HepG2 (cell line): ENCODE data around the gene ABCC8. TPM values are rescaled to one million over a fixed set of nuclear protein-coding genes. Genes with fewer than 3 reads are reported as not detected.

Experiments
- ATF7-NPFF ChIP-seq: sonication (generic); formaldehyde crosslinking; IDR thresholded peaks from 2 replicates; pipeline ENCODE4 v1.8.1; 2023; ENCODE audit warnings: mild to moderate bottlenecking, low read depth, missing genetic modification reagents, moderate library complexity
- DMAP1 ChIP-seq: IDR thresholded peaks from 2 replicates; pipeline ENCODE4 v1.6.1; 2016
- NFE2 ChIP-seq: sonication (generic); formaldehyde crosslinking; IDR thresholded peaks from 2 replicates; pipeline ENCODE4 v1.4.0; 2020; ENCODE audit warnings: missing genetic modification reagents
- NR2F6 ChIP-seq, 2 experiments: IDR thresholded peaks; 2 replicates each; pipeline ENCODE4 v1.6.1; 2016; ENCODE audit warnings: antibody characterized with exemption in 1 of 2, mild to moderate bottlenecking in 1 of 2
- SOX5 ChIP-seq: IDR thresholded peaks from 2 replicates; pipeline ENCODE4 v1.6.1; 2016; ENCODE audit warnings: borderline replicate concordance
- SRSF4 ChIP-seq: fragments of 200-400 bp; formaldehyde crosslinking; IDR thresholded peaks from one replicate; pipeline ENCODE4 v1.6.1; 2018; ENCODE audit warnings: mild to moderate bottlenecking, low read depth, low read length, moderate library complexity; ENCODE audit not compliant: poor library complexity, severe bottlenecking
- ZFYVE20 ChIP-seq: sonication (generic); formaldehyde crosslinking; IDR thresholded peaks from 2 replicates; pipeline ENCODE4 v1.8.0; 2023; ENCODE audit warnings: low read depth, mild to moderate bottlenecking, moderate library complexity, missing genetic modification reagents, borderline replicate concordance
- ZNF136 ChIP-seq: sonication (generic); formaldehyde crosslinking; IDR thresholded peaks from 2 replicates; pipeline ENCODE4 v1.8.1; 2022; ENCODE audit warnings: low read depth, mild to moderate bottlenecking, moderate library complexity, missing genetic modification reagents
- ZNF143 ChIP-seq: sonication (generic); formaldehyde crosslinking; IDR thresholded peaks from 2 replicates; pipeline ENCODE4 v1.4.0; 2020; ENCODE audit warnings: missing genetic modification reagents
- ZNF234 ChIP-seq: sonication (generic); formaldehyde crosslinking; conservative IDR thresholded peaks from 2 replicates; pipeline ENCODE4 v1.5.1; 2020; ENCODE audit warnings: mild to moderate bottlenecking, missing genetic modification reagents
- ZNF264 ChIP-seq: sonication (generic); formaldehyde crosslinking; IDR thresholded peaks from 2 replicates; pipeline ENCODE4 v1.4.0; 2020; ENCODE audit warnings: missing genetic modification reagents
- ZNF547 ChIP-seq: sonication (generic); formaldehyde crosslinking; IDR thresholded peaks from 2 replicates; pipeline ENCODE4 v1.5.1; 2020; ENCODE audit warnings: mild to moderate bottlenecking, missing genetic modification reagents
- polyA plus RNA-seq, 8 experiments: library from polyadenylated mRNA; depleted of rRNA in 3 of 8; stranded (reverse) in 7 of 8; unstranded in 1 of 8; fragments of >200 nt; fragmentation: Illumina TruSeq in 4 of 8; extraction: Trizol in 4 of 8; gene quantifications; 2 replicates each; pipeline versions ENCODE4 v1.2.1 to v1.2.3, GENCODE V29; 2011 to 2016; ENCODE audit warnings: low read depth in 4 of 8, missing spikeins in 1 of 8, mixed read lengths in 1 of 8; ENCODE audit not compliant: insufficient read depth in 1 of 8
- total RNA-seq, 5 experiments: library from RNA; depleted of rRNA; stranded (reverse); fragments of >200 nt; fragmentation: Illumina TruSeq; extraction: Trizol; gene quantifications; 2 replicates each; pipeline ENCODE4 v1.2.3, GENCODE V29; 2016; ENCODE audit warnings: low read depth in 1 of 5
- TF ChIP-seq, protein P1 (sequence below), 2 experiments: fragments of 450-650 bp in 1 of 2; sonication (generic) in 1 of 2; formaldehyde crosslinking in 1 of 2; IDR thresholded peaks; 2 replicates each; pipeline versions ENCODE4 v1.6.1 to v1.8.0; 2016 to 2022; ENCODE audit warnings: antibody characterized with exemption in 1 of 2, mild to moderate bottlenecking in 1 of 2, missing genetic modification reagents in 1 of 2
- TF ChIP-seq, protein P2 (sequence below): sonication (generic); formaldehyde crosslinking; IDR thresholded peaks from 2 replicates; pipeline ENCODE4 v1.4.0; 2020; ENCODE audit warnings: mild to moderate bottlenecking, low read depth, missing genetic modification reagents
- TF ChIP-seq, protein P3 (sequence below): conservative IDR thresholded peaks from 2 replicates; pipeline ENCODE4 v1.6.1; 2018; ENCODE audit warnings: missing genetic modification reagents

Gene ABCC8
- total and polyA plus RNA-seq, 2 of the 13 experiments (the other 11 are each of a cell fraction or from before 2014, with no cell fraction given) = not detected

DNA sequence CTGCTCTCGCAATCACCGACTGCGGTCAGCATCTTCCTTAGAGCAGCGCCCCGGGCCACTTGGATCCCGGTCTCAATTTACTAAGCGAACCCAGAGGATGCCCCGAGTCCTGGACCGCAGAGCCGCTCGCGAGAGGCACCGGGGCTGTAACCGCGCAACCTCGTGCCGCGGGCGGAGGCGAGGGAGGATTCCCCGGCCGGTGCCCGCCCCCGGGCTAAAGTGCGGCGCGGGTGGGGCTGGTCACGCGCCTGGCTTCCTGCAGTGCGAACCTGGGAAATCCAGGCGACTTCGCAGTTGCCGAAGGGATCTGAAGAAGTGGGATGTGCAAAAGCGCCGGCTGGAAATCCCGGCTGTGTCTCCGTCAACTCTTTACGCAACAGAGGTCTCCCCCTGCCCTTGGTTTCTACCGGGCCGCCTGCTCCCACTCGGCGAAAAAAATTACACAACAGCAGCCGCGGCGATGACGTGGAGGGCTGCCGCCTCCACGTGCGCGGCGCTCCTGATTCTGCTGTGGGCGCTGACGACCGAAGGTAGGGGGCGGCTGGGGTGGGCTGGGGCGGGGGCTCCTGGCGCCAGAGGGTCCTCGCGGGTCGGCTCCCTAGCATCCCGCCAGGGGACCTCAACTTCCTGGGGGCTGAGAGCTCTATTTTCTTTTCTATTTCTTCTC is 125.0 kb downstream of the ABCC8 start, which contains the start of gene NCR3LG1 (continued):
- no peak for TF ChIP-seq ZFYVE20 (CRISPR knock-in tag)
- 0 out of 2 replicates have a peak, but pooled peaks have one; percentile 34 for TF ChIP-seq ZNF264
- TF ChIP-seq, protein P1, sequence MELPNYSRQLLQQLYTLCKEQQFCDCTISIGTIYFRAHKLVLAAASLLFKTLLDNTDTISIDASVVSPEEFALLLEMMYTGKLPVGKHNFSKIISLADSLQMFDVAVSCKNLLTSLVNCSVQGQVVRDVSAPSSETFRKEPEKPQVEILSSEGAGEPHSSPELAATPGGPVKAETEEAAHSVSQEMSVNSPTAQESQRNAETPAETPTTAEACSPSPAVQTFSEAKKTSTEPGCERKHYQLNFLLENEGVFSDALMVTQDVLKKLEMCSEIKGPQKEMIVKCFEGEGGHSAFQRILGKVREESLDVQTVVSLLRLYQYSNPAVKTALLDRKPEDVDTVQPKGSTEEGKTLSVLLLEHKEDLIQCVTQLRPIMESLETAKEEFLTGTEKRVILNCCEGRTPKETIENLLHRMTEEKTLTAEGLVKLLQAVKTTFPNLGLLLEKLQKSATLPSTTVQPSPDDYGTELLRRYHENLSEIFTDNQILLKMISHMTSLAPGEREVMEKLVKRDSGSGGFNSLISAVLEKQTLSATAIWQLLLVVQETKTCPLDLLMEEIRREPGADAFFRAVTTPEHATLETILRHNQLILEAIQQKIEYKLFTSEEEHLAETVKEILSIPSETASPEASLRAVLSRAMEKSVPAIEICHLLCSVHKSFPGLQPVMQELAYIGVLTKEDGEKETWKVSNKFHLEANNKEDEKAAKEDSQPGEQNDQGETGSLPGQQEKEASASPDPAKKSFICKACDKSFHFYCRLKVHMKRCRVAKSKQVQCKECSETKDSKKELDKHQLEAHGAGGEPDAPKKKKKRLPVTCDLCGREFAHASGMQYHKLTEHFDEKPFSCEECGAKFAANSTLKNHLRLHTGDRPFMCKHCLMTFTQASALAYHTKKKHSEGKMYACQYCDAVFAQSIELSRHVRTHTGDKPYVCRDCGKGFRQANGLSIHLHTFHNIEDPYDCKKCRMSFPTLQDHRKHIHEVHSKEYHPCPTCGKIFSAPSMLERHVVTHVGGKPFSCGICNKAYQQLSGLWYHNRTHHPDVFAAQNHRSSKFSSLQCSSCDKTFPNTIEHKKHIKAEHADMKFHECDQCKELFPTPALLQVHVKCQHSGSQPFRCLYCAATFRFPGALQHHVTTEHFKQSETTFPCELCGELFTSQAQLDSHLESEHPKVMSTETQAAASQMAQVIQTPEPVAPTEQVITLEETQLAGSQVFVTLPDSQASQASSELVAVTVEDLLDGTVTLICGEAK (IDR thresholded peaks at IDR 0.05) = no peak
- TF ChIP-seq, protein P1 (CRISPR knock-in tag; IDR thresholded peaks at IDR 0.05) = peak; percentile 52; the same call in 1 of the 2 replicates
- no peak for TF ChIP-seq SRSF4
- TF ChIP-seq ZNF234 (CRISPR knock-in tag) = no peak
- no peak for TF ChIP-seq ZNF143 (CRISPR knock-in tag)
- TF ChIP-seq, protein P2, sequence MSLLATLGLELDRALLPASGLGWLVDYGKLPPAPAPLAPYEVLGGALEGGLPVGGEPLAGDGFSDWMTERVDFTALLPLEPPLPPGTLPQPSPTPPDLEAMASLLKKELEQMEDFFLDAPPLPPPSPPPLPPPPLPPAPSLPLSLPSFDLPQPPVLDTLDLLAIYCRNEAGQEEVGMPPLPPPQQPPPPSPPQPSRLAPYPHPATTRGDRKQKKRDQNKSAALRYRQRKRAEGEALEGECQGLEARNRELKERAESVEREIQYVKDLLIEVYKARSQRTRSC (CRISPR knock-in tag) = no peak
- peak; percentile 85 for TF ChIP-seq DMAP1
- peak; percentile 65 for TF ChIP-seq ZNF547
- 0 out of 2 replicates have a peak, but pooled peaks have one; percentile 71 for TF ChIP-seq ZNF136 (CRISPR knock-in tag)
- no peak for TF ChIP-seq NR2F6 (IDR thresholded peaks at IDR 0.05)
- no peak for TF ChIP-seq NR2F6 (CRISPR knock-in tag; IDR thresholded peaks at IDR 0.05)
- TF ChIP-seq, protein P3, sequence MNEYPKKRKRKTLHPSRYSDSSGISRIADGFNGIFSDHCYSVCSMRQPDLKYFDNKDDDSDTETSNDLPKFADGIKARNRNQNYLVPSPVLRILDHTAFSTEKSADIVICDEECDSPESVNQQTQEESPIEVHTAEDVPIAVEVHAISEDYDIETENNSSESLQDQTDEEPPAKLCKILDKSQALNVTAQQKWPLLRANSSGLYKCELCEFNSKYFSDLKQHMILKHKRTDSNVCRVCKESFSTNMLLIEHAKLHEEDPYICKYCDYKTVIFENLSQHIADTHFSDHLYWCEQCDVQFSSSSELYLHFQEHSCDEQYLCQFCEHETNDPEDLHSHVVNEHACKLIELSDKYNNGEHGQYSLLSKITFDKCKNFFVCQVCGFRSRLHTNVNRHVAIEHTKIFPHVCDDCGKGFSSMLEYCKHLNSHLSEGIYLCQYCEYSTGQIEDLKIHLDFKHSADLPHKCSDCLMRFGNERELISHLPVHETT (CRISPR knock-in tag) = peak; percentile 79; the same call in 1 of the 2 replicates
- TF ChIP-seq NFE2 (CRISPR knock-in tag) = no peak
- TF ChIP-seq SOX5 = peak; percentile 32; the same call in 1 of the 2 replicates
- peak; percentile 62; the same call in 1 of the 2 replicates for TF ChIP-seq ATF7-NPFF (CRISPR knock-in tag)
